ENCODE measurements around the gene PHF2. TPM values are rescaled to one million over a fixed set of nuclear protein-coding genes. Genes with fewer than 3 reads are reported as not detected.

The PHF2 gene
- total and polyA plus RNA-seq, 2 of the 8 experiments (the other 6 are each of a cell fraction or from before 2014, with no cell fraction given): 3.4 to 9.4 TPM

DNA sequence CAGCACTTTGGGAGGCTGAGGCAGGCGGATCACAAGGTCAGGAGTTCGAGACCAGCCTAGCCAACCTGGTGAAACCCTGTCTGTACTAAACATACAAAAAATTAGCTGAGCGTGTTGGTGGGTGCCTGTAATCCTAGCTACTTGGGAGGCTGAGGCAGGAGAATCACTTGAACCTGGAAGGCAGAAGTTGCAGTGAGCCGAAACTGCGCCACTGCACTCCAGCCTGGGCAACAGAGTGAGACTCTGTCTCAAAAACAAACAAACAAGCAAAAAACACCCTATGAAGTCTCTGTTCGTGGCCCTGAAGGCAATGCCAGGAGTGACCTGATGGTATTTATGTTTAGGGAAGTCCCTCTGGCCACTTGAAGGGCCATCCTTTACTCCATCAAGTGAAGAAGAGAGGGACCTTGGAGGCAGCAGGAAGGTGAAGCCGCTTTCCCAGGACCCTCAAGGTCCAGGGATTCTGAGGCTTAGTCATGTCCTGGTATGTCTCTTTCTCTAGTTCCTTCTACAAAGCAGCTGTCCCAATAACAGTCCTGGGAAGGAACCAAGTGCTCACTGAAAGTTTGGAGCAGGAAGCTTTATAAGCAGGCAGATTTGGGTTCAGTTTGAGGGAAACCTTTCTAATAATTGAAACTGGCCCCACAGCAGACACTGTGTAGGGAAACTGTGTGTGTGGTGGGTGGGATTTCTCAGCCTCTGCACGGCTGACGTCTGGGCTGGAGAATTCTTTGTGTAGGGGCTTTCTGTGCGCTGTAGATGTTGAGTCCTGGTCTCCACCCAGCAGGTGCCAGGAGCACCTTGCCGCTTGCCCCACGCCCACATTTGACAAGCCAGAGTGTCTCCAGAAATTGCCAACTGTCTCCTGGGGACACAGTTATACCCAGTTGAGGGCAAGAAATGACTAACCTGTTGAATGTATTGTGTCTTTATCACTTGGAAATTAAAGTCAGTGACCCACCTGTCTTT, 12.5 kb downstream of the PHF2 start:
- Histone ChIP-seq H4K8ac (ENCODE audit: extremely low read depth, insufficient read depth, low read length) (no peak overlapping the region; the same call in 1 of the 2 replicates), H4K91ac (replicated peaks; ENCODE audit: insufficient read length, low read length) (no peak overlapping the region), H3K79me1 (ENCODE audit: low read depth, low read length) (peaks cover 16% of the 10 kb centered on the region), H2AFZ (ENCODE audit: low read length) (no peak overlapping the region), H3K9ac (replicated peaks in 1 of 4; ENCODE audit: extremely low read depth in 1 of 4, low read depth in 3 of 4, low read length in 3 of 4) (no peak overlapping the region), H3K56ac (replicated peaks; ENCODE audit: insufficient read length, low read depth, low read length) (no peak overlapping the region), H4K20me1 (replicated peaks in 1 of 2; ENCODE audit: control insufficient read depth in 1 of 2, insufficient read depth in 2 of 2, low read length in 2 of 2) (peaks cover 2 to 5% of the 10 kb centered on the region in 2 experiments), H3K36me3 (ENCODE audit: control insufficient read depth in 2 of 4, insufficient read depth in 4 of 4, low read length in 3 of 4) (no peaks in the 10 kb centered on the region), H2BK15ac (ENCODE audit: low read length) (no peak overlapping the region), H3K79me2 (ENCODE audit: control insufficient read depth in 1 of 2, insufficient read depth in 2 of 2, low read length in 2 of 2) (peaks cover 0 to 36% of the 10 kb centered on the region in 2 experiments; a peak in 2 of 4 replicates), H3K4me3 (ENCODE audit: extremely low read depth in 1 of 4, insufficient read depth in 2 of 4, low read depth in 3 of 4, low read length in 4 of 4) (no peak overlapping the region), H2BK12ac (ENCODE audit: low read depth, low read length) (no peak overlapping the region), H3K4me1 (replicated peaks in 1 of 4; ENCODE audit: control insufficient read depth in 3 of 4, insufficient read depth in 4 of 4, low read length in 3 of 4) (peaks cover 0 to 5% (median 3%) of the 10 kb centered on the region in 4 experiments; a peak in 5 of 7 replicates), H3K4ac (replicated peaks; ENCODE audit: insufficient read length, low read depth, low read length) (no peak overlapping the region), H2BK120ac (replicated peaks; ENCODE audit: low read depth, low read length) (no peak overlapping the region), H3K14ac (ENCODE audit: insufficient read length) (no peak overlapping the region), H3K27me3 (replicated peaks in 1 of 4; ENCODE audit: control insufficient read depth in 3 of 4, extremely low read depth in 1 of 4, insufficient read depth in 3 of 4, low read length in 3 of 4) (no peaks in the 10 kb centered on the region), H4K5ac (ENCODE audit: insufficient read length, low read depth, low read length) (no peak overlapping the region), H3K23me2 (ENCODE audit: low read depth, low read length) (no peaks in the 10 kb centered on the region), H3K27ac (ENCODE audit: low read depth, low read length) (no peak overlapping the region), H3K18ac (ENCODE audit: extremely low read depth, low read length) (no peak overlapping the region), H3K4me2 (ENCODE audit: insufficient read depth in 1 of 2, low read depth in 2 of 2, low read length in 2 of 2) (no peak overlapping the region), H3K9me3 (ENCODE audit: insufficient read depth in 2 of 2, low read depth in 1 of 2, low read length in 1 of 2) (no peaks in the 10 kb centered on the region), H3K23ac (ENCODE audit: insufficient read length) (no peak overlapping the region), H2BK20ac (ENCODE audit: low read length) (no peak overlapping the region), H2AK5ac (ENCODE audit: low read depth, low read length) (no peak overlapping the region), H2BK5ac (ENCODE audit: low read depth, low read length) (no peak overlapping the region)
- CTCF ChIA-PET (ENCODE audit: partially characterized antibody): interaction anchor here (1.1 to 1.8 kb wide), 6 partner anchors 7 to 65 kb away, joined by 3 to 8 read pairs (median 5); no protein-coding TSS in a partner anchor
- no peak for FAIRE-seq
- POLR2A ChIA-PET (ENCODE audit: partially characterized antibody): interaction anchor here (0.6 kb wide), 2 partner anchors 31 to 247 kb away, joined by 4 read pairs; no protein-coding TSS in a partner anchor
- TF ChIP-seq SUZ12 (IDR thresholded peaks at IDR 0.05; ENCODE audit: low read length): no peak
- WGBS, 2 experiments (ENCODE audit: extremely low coverage in 1 of 2, insufficient coverage in 1 of 2, insufficient read length in 1 of 2, insufficient replicate concordance in 2 of 2, low coverage in 1 of 2, low lambda C conversion rate in 2 of 2, missing lambda C conversion rate in 1 of 2): 76% methylated on average over 12 of the region's 12 CpGs; no CpG with 5 or more reads in 1 of the 2 experiments
- DNase-seq (ENCODE audit: low read depth in 1 of 2, low spot score in 2 of 2): no peak

Measured in H1 (cell line).